ENCODE measurements around the gene GNA15. TPM values are rescaled to one million over a fixed set of nuclear protein-coding genes. Genes with fewer than 3 reads are reported as not detected.
"Not testable (repeated sequence)": the region's sequence is repeated elsewhere in the genome, so short reads cannot be mapped to it uniquely, and the experiment has no call there.

Gene GNA15
- polyA plus RNA-seq, 1 donor = 1.6 TPM

DNA sequence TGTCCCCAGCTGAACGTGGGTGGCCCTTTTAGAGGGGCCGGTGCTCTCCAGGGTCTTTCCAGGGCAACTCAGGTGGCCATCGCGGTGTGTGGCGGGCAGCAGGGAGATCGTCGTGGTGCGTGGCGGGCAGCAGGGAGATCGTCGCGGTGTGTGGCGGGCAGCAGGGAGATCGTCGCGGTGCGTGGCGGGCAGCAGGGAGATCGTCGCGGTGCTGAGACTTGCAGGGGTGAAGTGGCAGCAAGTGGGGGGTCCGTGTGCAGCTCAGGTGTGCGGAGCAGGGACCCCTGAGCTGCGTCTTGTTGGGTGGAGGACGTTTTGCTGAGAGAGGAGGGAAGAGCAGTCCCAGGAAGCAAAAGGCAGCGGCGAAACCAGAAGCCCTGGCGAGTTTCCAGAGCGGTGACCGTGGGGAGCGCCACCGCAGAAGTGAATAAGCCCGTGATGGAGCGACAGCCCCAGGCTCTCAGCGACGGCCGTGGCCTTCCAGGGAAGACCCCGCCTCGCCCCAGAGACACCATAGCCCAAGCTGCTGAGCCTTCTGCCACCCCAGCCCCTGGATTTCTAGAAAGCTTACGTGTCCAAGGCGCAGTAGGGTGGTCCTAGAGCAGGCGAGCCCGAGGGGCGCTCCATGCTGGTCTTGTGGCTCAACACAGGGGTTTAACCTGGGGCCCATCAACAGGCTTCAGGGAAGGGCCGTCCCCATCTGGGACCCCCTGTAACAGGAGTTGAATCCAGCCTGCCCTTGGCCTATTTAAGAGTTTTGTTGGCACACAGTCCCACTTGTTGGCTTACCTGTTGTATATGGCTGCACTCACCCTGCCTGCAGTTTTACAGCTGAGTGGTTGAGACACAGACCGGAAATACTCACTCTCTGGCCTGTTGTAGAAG, 55.3 kb downstream of the GNA15 start:
- DNase-seq (ENCODE audit: low read depth) = no peak

DNA sequence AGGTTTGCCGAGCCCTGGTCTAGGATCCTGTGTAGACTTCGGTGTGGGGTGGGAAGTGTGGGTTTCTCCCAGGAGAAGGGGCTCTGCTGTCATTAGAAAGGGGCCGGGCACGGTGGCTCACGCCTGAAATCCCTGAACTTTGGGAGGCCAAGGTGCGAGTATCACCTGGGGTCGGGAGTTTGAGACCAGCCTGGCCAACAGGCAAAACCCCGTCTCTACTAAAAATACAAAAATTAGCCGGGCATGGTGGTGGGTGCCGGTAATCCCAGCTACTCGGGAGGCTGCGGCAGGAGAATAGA, 55.9 kb downstream of the GNA15 start:
- not testable (repeated sequence) for DNase-seq (ENCODE audit: low read depth)

DNA sequence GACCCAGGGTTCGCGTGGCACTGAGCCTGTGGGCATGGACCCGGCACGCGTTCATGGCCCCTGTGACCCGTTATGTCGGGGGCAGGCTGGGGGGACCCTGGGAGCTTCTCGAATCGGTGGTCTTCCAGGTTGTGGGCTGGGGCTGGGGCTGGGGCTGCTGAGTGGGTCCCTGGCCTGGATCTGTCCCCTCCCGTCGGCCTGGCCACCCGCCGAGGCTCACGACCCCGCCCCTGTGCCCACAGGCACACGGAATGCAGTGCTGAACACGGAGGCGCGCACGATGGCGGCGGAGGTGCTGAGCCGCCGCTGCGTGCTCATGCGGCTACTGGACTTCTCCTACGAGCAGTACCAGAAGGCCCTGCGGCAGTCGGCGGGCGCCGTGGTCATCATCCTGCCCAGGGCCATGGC, 56.4 kb downstream of the GNA15 start:
- no peak for DNase-seq (ENCODE audit: low read depth)

DNA sequence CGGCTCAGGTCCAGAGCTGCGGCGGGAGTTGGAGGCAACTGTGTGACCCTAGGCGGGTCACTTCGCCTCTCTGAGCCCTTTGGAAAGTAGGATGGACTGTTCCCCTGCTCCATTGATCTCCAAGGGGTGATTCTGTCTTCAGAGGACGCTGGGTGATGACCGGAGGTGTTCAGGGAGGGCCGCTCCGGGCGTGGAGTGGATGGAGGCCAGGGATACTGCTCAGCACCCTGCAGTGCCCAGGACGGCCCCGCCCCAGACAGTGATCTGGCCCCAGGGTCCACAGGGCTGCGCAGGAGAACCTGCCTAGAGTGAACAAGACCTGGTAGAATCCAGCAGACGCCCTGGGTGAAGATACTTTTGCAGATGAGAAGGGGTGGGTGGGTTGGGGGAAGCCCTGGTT, 56.9 kb downstream of the GNA15 start:
- DNase-seq (ENCODE audit: low read depth) = no peak

DNA sequence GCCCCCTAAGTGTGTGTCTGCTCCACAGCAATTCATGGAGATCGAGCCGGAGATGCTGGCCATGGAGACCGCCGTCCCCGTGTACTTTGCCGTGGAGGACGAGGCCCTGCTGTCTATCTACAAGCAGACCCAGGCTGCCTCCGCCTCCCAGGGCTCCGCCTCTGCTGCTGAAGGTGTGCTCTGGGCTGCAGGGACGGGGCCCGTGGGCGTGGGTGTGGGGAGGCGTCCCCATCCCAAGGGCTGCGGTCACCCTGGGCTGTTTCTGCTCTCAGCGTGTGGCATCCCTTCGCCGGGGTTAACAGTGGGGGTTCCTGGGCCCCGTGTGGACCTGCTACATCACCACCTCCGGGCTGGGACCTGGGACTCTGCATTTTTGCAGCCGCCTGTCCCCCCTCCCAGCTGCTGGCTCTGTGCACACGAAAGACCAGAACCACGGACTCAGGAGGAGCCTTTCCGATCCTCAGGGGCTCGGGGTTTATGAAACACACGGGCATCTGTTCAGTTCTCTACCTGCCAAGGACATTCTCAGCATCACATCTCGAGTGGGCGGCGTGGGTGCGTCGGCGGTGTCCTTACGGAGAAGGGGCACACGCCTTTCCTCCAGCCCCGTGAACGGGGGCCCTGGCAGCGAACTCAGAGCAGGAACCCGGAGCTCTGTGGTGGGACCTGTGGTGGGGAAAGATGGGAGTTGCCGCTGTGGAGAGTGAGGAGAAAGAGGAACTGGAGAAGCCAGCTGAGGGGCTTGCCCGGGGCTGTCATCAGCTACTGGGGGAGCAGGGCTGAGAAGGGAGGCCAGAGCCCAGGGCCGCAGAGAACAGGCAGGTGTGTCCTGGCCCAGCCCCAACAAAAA, 57.6 kb downstream of the GNA15 start:
- DNase-seq (ENCODE audit: low read depth) = no peak

DNA sequence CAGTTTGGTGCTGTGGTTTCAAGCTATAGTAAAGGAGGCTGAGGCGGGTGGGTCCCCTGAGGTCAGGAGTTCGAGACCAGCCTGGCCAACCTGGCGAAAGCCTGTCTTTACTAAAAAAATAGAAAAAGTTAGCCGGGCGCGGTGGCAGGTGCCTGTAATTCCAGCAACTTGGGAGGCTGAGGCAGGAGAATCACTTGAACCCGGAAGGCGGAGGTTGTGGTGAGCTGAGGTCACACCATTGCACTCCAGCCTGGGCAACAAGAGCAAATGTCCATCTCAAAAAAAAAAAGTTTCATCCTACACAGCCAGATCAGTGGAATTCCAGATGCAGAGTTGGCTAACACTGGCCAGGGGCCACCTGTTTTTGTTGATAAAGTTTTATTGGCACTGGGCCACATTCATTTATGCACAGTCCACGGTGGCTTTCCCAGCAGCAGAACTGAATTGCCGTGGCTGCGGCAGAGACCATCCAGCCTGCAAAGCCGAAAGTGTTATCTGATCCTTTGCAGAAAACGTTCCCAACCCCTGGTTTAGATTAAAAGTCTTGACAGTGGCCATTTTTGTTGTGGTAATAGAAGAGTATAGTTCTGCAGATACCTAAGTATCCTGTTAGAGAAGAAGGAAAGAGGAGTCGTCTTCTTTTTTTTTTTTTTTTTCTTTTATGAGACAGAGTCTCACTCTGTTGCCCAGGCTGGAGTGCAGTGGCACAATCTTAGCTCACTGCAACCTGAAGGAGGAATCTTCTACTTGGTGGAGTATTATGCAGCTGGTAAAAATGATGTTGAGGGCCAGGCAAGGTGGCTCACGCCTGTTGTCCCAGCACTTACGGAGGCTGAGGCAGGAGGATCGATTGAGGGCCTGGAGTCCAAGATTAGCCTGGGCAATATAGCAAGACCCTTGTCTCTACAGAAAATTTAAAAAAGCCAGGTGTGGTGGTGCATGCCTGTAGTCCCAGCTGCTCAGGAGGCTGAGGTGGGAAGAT, 58.6 kb downstream of the GNA15 start:
- no peak for DNase-seq (ENCODE audit: low read depth)

DNA sequence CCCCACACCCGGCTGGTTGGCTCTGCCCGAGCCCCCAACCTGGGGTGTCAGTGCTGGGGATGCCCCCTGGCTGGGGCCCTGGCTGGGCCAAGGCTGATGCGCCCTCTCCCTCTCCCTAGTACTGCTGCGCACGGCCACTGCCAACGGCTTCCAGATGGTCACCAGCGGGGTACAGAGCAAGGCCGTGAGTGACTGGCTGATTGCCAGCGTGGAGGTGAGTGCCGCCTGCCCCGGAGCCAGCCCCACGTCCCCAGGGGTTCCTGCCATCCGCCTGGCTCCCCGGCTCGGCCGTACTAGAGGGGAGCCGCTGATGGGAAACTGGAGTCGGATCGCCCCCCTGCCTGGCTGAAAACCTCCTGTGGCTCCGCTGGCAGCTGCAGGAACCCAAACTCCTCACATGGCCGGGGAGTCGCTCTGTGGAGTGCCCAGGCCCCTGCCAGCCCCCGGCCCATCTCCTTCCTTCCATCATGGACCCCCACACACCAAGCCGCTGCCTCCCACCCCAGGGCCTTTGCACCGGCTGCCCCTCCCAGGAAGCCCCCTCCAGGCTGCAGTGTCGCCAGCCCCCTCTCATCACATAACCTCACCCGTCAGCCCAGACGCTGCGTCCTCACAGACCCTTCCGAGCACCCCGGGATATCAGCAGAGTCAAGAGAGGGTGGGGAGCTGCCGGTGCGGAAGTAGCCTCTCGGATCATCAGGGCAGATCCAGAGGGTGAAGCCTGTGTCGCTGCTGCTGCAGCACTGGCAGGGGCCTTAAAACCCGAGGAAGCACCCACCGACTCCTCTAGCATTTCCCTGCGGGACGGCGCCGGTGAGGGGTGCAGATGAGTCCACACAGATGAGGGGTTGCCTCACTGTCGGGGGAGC, 60.5 kb downstream of the GNA15 start:
- DNase-seq (ENCODE audit: low read depth) = no peak

DNA sequence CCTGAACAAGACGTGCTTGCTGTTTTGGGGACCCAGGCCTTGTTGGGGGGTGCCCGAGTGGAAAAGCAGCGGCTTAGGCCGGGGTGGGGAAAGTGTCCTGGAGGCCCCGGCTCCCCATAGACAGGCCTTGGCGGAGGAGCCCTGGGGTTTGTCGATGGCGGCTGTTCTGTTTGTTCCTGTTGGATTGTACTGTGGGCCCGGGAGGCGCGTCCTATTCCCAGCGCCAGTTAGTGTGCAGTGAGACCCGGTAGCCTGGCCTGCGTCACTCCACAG, 61.0 kb downstream of the GNA15 start:
- DNase-seq (ENCODE audit: low read depth) = no peak

DNA sequence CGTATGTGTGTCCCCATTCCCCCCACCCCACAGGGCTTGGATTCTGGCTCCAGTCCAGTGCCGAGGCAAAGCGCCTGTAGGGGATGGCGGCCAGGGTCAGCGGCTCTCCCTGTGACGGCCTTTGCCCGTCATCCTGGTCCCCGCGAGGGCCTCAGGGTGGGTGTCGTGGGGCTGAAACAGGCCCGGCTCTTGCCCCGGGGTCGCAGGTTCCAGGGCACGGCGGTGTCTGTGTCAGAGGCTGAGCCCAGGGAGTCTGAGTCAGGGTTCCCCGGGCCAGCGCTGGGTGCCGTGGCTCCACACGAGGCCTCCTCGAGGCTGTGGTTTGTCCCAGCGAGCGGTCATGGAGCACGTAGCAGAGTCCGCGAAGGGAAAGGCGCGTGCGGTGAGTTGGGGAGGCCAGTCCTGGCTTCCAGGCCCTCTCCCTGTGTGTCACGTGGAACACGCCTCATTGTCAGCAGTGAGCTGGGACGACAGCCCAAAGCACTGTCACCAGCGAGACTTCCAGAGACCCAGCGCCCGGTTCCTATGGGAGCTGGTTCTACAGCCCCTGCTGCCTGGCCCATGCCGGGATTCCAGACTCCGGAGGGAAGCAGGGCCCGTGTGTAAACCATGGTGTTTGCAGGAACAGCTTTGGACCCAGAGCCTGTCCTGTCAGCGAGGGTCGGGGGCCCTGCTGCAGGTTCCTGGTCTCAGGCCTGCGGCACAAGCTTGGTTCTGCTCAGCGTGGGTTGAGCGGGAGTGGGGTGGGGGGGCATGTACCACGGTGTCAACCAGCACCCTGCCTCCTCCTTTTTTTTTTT, 63.3 kb downstream of the GNA15 start:
- DNase-seq (ENCODE audit: low read depth) = no peak

DNA sequence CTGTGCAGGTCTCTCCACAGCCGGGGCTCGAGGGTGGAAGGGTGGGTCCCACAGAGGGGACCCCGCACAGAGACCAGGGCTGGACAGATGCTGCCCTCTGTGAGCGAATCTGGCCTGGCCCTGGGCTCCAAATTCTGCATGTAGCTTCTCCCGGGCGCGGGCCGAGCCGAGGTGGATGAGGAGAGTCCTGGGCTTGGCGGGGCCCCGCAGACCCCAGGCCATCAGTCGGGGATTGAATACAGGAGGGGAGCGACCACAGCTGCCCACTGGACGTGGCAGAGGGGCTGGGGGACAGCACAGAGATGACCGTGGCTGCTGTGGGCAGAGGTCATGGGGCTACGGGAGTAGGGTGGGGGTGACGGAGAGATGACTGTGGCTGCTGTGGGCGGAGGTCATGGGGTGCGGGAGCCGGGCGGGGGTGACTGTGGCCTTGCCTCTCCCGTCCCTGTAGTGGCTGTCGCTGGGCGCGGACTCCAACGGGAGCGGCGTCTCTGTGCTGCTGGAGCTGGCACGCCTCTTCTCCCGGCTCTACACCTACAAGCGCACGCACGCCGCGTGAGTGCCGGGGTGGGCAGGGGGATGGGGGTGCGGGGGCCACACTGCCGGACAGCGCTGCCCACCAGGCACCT, 65.4 kb downstream of the GNA15 start:
- DNase-seq (ENCODE audit: low read depth) = no peak

DNA sequence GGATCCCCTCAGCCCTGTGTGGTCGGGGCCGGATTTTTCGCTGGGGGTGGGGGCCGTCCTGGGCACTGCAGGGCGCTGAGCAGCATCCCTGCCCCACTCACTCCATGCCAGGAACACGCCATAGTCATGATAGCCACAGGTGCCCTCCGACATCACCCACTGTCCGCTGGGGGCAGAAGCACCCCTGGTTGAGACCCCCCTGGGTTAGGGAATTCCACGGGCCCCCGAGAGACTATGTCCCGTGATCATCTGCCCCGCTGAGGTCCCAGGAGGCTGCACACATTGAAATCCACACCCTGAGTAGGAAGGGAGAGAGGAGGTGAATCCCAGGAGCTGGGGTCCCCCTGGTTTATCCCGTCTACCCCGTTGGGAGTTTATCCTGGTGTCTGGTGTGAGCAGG, 66.1 kb downstream of the GNA15 start:
- DNase-seq (ENCODE audit: low read depth) = no peak

DNA sequence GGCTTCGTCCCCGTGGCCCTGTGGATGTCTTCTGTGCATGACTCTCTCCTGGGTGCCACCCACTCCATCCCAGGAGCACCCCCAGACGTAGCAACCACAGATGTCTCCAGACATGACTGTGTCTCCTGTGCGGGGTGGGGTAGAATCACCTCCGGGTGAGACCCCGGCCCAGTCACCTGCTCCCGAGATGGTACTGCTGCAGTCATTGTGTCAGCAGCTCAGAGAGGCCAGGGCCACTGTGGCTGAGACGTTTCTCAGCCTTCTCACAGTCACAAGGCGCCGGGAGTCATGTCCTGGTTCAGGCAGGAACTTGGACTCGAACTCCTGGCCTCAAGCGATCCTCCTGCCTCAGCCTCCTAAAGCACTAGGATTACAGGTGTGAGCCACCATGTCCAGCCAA, 66.5 kb downstream of the GNA15 start:
- DNase-seq (ENCODE audit: low read depth) = no peak

DNA sequence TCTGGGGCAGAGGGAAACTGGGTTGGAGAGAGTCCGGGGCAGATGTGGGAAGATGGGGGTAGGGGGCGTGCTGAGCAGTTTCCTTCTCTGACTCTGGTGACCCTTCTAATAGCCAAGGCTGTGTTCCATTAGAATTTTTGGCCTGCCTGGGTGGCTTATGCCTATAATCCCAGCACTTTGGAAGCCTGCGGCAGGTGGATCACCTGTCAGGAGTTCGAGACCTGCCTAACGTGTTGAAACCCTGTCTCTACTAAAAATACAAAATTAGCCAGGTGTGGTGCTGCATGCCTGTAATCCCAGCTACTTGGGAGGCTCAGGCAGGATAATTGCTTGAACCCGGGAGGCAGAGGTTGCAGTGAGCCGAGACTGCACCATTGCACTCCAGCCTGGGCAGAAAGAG, 67.1 kb downstream of the GNA15 start:
- DNase-seq (ENCODE audit: low read depth) = not testable (repeated sequence)

DNA sequence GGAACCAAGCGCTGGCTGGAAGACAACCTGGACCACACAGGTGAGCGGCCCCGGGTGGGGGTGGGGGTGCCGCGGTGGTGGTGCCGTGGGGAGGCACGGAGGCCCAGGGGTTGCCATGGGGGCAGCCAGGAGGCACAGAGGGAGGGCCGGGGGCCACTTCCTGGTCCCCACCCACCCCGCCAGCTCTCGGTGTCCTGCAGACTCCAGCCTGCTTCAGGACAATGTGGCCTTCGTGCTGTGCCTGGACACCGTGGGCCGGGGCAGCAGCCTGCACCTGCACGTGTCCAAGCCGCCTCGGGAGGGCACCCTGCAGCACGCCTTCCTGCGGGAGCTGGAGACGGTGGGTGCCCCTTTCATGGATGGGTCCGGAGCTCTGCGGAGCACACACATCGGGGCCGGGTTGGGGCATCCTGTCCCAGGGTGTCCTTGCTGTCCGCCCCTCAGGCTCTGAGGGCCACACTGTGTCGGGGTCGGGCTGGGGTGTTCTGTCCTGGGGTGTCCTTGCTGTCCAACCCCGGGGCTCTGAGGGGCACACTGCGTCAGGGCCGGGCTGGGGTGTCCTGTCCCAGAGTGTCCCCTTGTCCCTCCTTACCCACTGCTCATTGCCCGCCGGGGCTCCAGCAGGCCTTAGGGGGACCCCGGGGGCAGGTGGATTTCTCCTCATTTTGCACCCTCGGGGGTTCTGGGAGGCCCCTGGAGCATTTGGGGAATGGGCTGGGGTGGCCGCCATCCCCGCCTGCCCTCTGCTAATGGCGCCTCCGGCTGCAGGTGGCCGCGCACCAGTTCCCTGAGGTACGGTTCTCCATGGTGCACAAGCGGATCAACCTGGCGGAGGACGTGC, 68.2 kb downstream of the GNA15 start:
- no peak for DNase-seq (ENCODE audit: low read depth)

DNA sequence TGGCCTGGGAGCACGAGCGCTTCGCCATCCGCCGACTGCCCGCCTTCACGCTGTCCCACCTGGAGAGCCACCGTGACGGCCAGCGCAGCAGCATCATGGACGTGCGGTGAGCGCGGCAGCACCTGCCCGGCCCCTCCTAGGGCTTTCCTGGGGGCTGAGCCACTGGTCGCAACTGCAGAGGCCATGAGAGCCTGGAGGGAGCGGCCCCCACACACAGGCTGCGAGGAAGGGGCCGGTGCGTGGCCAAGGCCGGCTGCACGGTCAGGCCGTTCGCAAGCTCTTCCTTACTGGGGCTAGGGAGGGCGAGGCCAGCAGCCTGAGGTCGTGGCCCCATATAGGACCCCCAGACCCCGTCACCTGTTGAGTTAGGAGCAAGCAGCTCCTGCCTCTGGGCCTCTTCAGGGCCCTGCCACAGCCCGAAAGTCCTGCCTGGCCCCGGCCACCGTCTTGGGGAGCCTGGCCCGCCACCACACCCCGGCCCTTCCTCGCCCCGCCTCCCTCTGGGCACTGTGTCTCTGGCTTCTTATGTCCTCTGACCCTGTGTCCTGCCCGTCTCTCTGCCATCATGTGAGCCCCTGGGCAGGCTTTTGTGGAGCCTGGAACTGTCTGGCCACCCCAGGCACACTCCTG, 68.9 kb downstream of the GNA15 start:
- no peak for DNase-seq (ENCODE audit: low read depth)

DNA sequence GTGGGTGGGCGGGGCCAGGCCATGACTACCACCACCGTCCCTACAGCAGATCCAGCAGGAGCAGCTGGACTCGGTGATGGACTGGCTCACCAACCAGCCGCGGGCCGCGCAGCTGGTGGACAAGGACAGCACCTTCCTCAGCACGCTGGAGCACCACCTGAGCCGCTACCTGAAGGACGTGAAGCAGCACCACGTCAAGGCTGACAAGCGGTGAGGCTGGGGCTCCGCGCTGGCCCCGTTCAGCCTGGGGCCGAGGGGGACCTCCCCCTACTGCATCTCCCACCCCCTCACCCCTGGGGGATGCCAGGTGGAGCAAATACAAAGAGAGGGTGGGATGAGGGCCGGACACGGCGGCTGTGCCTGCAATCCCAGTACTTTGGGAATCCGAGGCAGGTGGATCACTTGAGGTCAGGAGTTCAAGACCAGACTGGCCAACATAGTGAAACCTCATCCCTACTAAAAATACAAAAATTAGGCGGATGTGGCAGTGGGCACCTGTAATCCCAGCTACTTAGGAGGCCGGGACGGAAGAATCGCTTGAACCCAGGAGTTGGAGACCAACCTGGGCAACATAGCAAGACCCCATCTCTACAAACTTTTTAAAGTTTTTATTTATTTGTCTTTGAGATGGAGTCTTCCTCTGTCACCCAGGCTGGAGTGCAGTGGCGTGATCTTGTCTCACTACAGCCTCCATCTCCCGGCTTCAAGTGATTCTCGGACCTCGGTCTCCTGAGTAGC, 70.6 kb downstream of the GNA15 start:
- no peak for DNase-seq (ENCODE audit: low read depth)

DNA sequence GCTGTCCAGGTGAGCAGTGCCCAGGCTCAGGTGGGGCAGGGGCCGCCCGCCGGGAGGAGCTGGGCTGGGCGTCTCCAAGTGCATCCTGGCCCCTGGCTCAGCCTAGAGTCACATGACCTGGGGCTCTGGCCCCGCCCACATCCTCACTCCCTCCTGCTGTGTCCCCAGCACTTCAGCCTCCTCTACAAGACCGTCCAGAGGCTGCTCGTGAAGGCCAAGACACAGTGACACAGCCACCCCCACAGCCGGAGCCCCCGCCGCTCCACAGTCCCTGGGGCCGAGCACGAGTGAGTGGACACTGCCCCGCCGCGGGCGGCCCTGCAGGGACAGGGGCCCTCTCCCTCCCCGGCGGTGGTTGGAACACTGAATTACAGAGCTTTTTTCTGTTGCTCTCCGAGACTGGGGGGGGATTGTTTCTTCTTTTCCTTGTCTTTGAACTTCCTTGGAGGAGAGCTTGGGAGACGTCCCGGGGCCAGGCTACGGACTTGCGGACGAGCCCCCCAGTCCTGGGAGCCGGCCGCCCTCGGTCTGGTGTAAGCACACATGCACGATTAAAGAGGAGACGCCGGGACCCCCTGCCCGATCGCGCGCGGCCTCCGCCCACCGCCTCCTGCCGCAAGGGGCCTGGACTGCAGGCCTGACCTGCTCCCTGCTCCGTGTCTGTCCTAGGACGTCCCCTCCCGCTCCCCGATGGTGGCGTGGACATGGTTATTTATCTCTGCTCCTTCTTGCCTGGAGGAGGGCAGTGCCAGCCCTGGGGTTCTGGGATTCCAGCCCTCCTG, 71.8 kb downstream of the GNA15 start:
- DNase-seq (ENCODE audit: low read depth) = no peak

All from forelimb muscle (tissue), 1 donor.